Measurements from ENCODE around the gene LRRC46. TPM values are rescaled to one million over a fixed set of nuclear protein-coding genes. Genes with fewer than 3 reads are reported as not detected.

The LRRC46 gene
- total RNA-seq, 1 donor from 2014 or later = not detected

DNA sequence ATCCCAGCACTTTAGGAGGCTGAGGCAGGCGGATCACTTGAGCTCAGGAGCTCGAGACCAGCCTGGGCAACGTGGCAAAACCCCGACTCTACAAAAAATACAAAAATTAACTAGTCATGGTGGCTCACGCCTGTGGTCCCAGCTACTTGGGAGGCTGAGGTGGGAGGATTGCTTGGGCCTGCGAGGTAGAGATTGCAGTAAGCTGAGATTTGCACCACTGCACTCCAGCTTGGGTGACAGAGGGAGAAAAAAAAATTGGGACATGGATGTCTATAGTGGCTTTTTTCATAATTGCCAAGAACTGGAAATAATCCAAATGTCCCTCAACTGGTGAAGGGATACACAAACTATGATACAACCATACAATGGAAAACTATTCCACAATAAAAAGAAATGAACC is 38.5 kb upstream of the LRRC46 start:
- Histone ChIP-seq H3K36me3 (ENCODE audit: control insufficient read depth, insufficient read depth, low read length) (no peaks in the 10 kb centered on the region), H3K27me3 (ENCODE audit: control insufficient read depth, insufficient read depth, low read length) (peaks cover 1% of the 10 kb centered on the region), H3K4me3 (ENCODE audit: low read depth, low read length) (no peak overlapping the region)
- FAIRE-seq (no peak), DNase-seq (ENCODE audit: low read depth) (no peak)
- no peak for TF ChIP-seq CTCF (IDR thresholded peaks at IDR 0.05; ENCODE audit: insufficient read depth, low read length, severe bottlenecking)

- FAIRE-seq (no peak), DNase-seq (ENCODE audit: low read depth) (no peak)
- no peak overlapping the region for H3K4me3 ChIP-seq (ENCODE audit: low read depth, low read length)
- peaks cover 1% of the 10 kb centered on the region for H3K27me3 ChIP-seq (ENCODE audit: control insufficient read depth, insufficient read depth, low read length)
- TF ChIP-seq CTCF (IDR thresholded peaks at IDR 0.05; ENCODE audit: insufficient read depth, low read length, severe bottlenecking) = no peak
- no peaks in the 10 kb centered on the region for H3K36me3 ChIP-seq (ENCODE audit: control insufficient read depth, insufficient read depth, low read length)
Observed at GRCh38 chr17:47797797-47798196, 33.7 kb upstream of the LRRC46 start.

DNA sequence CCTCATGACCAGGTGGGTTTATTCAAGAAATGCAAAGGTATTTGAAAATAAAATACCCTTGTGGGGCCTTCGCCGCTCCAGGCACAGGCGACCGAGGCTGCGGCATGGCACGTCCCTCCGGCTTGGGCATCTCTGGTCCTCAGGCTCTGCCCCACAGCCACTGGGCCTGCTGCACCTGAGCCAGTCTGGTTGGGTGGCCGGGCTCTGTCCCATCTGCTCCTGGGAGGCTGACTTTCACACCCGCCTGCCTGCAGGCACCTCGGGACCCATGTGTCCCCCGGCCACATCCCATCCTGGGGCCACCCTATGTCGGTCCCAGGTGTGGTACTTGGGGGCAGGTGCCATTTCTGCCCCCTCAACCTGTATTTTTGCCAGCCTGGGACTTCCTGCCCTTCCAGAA is 30.8 kb upstream of the LRRC46 start:
- no peak for TF ChIP-seq CTCF (IDR thresholded peaks at IDR 0.05; ENCODE audit: insufficient read depth, low read length, severe bottlenecking)
- no peak overlapping the region for H3K4me3 ChIP-seq (ENCODE audit: low read depth, low read length)
- H3K36me3 ChIP-seq (ENCODE audit: control insufficient read depth, insufficient read depth, low read length) = no peaks in the 10 kb centered on the region
- H3K27me3 ChIP-seq (ENCODE audit: control insufficient read depth, insufficient read depth, low read length) = peaks cover 5% of the 10 kb centered on the region
- no peak for DNase-seq (ENCODE audit: low read depth)
- FAIRE-seq = no peak

DNA sequence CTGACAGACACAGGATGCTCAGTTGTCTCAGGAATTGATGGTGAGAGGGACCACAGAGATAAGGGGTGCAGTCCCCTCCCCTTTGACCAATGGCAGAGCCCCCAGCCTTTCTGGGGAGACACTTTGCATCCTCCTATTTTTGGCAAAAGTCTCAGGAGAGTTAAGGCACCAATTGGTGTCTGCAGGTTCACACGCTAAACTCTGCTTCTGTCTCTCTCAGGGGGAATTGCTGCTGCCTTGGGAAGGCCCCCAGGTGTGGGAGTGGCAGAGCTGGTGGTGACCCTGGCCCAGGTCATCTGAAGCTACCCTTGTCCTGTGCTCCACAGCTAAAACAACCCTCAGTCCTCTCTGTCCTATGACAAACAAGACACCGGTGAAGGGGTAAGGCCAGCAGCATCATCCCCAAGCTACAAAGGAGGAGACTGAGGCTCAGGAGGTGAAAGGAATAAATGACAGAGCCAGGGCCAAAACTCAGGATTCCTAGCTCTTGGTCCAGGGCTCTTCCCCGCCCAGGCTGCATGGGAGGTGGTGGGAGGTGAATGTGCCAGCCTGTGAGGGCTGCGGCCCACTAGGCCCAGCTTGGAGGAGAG is 30.2 kb upstream of the LRRC46 start:
- TF ChIP-seq CTCF (IDR thresholded peaks at IDR 0.05; ENCODE audit: insufficient read depth, low read length, severe bottlenecking) = no peak
- no peaks in the 10 kb centered on the region for H3K36me3 ChIP-seq (ENCODE audit: control insufficient read depth, insufficient read depth, low read length)
- peaks cover 5% of the 10 kb centered on the region for H3K27me3 ChIP-seq (ENCODE audit: control insufficient read depth, insufficient read depth, low read length)
- no peak for DNase-seq (ENCODE audit: low read depth)
- no peak overlapping the region for H3K4me3 ChIP-seq (ENCODE audit: low read depth, low read length)
- FAIRE-seq = no peak

DNA sequence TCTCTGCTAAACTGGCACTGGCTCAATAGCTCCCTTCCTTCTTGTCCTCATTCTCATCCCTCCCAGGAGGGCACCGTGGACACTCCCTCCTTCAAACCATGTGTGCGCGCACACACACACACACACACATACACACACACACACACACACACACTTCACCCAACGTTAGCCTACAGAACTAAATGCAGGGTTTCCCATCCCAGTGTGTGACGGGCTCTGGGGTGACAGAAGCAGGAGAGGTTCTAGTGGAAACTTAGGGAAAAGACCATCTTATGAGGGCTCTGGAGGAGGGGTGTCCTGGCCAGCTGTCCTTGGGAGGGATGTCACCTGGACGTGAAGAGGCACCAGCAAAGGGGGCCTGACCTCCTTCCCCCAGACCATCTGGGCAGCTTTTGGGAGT is 29.6 kb upstream of the LRRC46 start:
- no peak for TF ChIP-seq CTCF (IDR thresholded peaks at IDR 0.05; ENCODE audit: insufficient read depth, low read length, severe bottlenecking)
- Histone ChIP-seq H3K36me3 (ENCODE audit: control insufficient read depth, insufficient read depth, low read length) (peaks cover 2% of the 10 kb centered on the region), H3K27me3 (ENCODE audit: control insufficient read depth, insufficient read depth, low read length) (peaks cover 5% of the 10 kb centered on the region), H3K4me3 (ENCODE audit: low read depth, low read length) (no peak overlapping the region)
- DNase-seq (ENCODE audit: low read depth) (no peak), FAIRE-seq (no peak)

All from bronchial epithelial cell (primary cell).